K562 (cell line): ENCODE results near the gene NARF. TPM values are rescaled to one million over a fixed set of nuclear protein-coding genes. Genes with fewer than 3 reads are reported as not detected.
A peak's percentile ranks its signal among the peaks of the same experiment; 100 is the strongest.

ENCODE experiments used
- ATAC-seq: fragments of 200-7000 bp; cut with Tn5 transposase; 3 replicates; pipeline ENCODE4 v1.9.1; 2020; ENCODE audit warnings: moderate library complexity
- BruUV-seq: library from RNA; stranded (reverse); fragments of 400-500 nt; replicated peaks from 2 replicates; lab custom pipeline; 2021; lab: Mats Ljungman, UMichigan
- CTCF ChIA-PET: fragments of 300-600 bp; formaldehyde crosslinking; extraction: SDS; loops from one replicate; lab custom pipeline; 2021; ENCODE audit warnings: low intra/inter-chr PET ratio; lab: Yijun Ruan, JAX
- POLR2A ChIA-PET: fragments of 300-600, 350-650 bp; sonication (Branson Sonifier 250); formaldehyde crosslinking; extraction: SDS; loops from one replicate; lab custom pipeline; 2021; ENCODE audit warnings: antibody characterized with exemption, inconsistent platforms; lab: Yijun Ruan, JAX
- DNase-seq, 4 experiments: peaks; one replicate each; pipeline versions ENCODE4 v3.0.0 to v3.0.0-alpha.2; 2011 to 2018; ENCODE audit warnings: low spot score in 3 of 4, mixed read lengths in 3 of 4; ENCODE audit errors: extremely low read depth in 1 of 4
- FAIRE-seq: peaks from 2 replicates; lab custom pipeline; 2011; peaks lifted over from hg19 to GRCh38; lab: Jason Lieb, UNC
- H2AFZ ChIP-seq: 2 replicates; pipeline ENCODE4 v1.6.0; 2011; ENCODE audit warnings: low read depth, low read length, control low read depth, inconsistent platforms
- H3K27ac ChIP-seq: fragments of 200-600 bp; 3 replicates; pipeline ENCODE4 v1.8.0; 2011; ENCODE audit warnings: low read depth, mild to moderate bottlenecking, control low read depth, inconsistent platforms, low read length, moderate library complexity, mixed read lengths; ENCODE audit errors: extremely low read depth
- H3K27me3 ChIP-seq, 2 experiments: fragments of 300-600 bp in 1 of 2; 2 replicates in 1 of 2; 3 replicates in 1 of 2; pipeline versions ENCODE4 v1.6.0 to v1.8.0; 2011; ENCODE audit warnings: inconsistent platforms in 2 of 2, low read length in 2 of 2, mild to moderate bottlenecking in 1 of 2, mixed read lengths in 1 of 2, moderate library complexity in 1 of 2; ENCODE audit not compliant: control insufficient read depth in 2 of 2, insufficient read depth in 2 of 2
- H3K36me3 ChIP-seq: fragments of 300-600 bp; 3 replicates; pipeline ENCODE4 v1.8.0; 2011; ENCODE audit warnings: mild to moderate bottlenecking, low read length, inconsistent platforms; ENCODE audit not compliant: control insufficient read depth, insufficient read depth
- H3K4me1 ChIP-seq, 2 experiments: fragments of 200-600 bp in 1 of 2; replicated peaks in 1 of 2; 2 replicates in 1 of 2; 3 replicates in 1 of 2; pipeline versions ENCODE4 v1.5.1 to v1.8.0; 2011; ENCODE audit warnings: inconsistent platforms in 2 of 2, low read length in 2 of 2, mild to moderate bottlenecking in 1 of 2, mixed read lengths in 1 of 2, moderate library complexity in 1 of 2; ENCODE audit not compliant: control insufficient read depth in 2 of 2, insufficient read depth in 2 of 2
- H3K4me2 ChIP-seq: 2 replicates; pipeline ENCODE4 v1.6.1; 2011; ENCODE audit warnings: low read length, control low read depth, inconsistent platforms, mixed read lengths; ENCODE audit not compliant: insufficient read depth
- H3K4me3 ChIP-seq: fragments of 200-600 bp; sonication (generic), shearing (Covaris generic); 2 replicates; pipeline ENCODE4 v1.5.1; 2016; ENCODE audit warnings: control low read depth, inconsistent platforms
- H3K79me2 ChIP-seq: fragments of 200-600 bp; 3 replicates; pipeline ENCODE4 v1.8.0; 2011; ENCODE audit warnings: low read length, inconsistent platforms; ENCODE audit not compliant: control insufficient read depth, insufficient read depth
- H3K9ac ChIP-seq, 2 experiments: 2 replicates each; pipeline versions ENCODE4 v1.6.0 to v1.6.1; 2011; ENCODE audit warnings: low read depth in 2 of 2, low read length in 2 of 2, control low read depth in 1 of 2, inconsistent platforms in 1 of 2, mild to moderate bottlenecking in 1 of 2, mixed read lengths in 1 of 2; ENCODE audit not compliant: insufficient read depth in 1 of 2
- H3K9me1 ChIP-seq: one replicate; pipeline ENCODE4 v1.6.0; 2011; ENCODE audit warnings: inconsistent platforms, mild to moderate bottlenecking, low read length, moderate library complexity; ENCODE audit not compliant: control insufficient read depth, insufficient read depth
- H3K9me3 ChIP-seq: replicated peaks from 2 replicates; pipeline ENCODE4 v1.5.1; 2011; ENCODE audit warnings: low read depth, low read length, inconsistent platforms; ENCODE audit not compliant: control insufficient read depth, insufficient read depth
- H4K20me1 ChIP-seq: replicated peaks from 2 replicates; pipeline ENCODE4 v1.6.1; 2011; ENCODE audit warnings: low read length, inconsistent platforms, mixed read lengths; ENCODE audit not compliant: control insufficient read depth, insufficient read depth
- ARID1B ChIP-seq: fragments of 450-650 bp; IDR thresholded peaks from 2 replicates; pipeline ENCODE4 v1.6.1; 2016; ENCODE audit warnings: antibody characterized with exemption, mild to moderate bottlenecking, inconsistent platforms
- CBFA2T3 ChIP-seq: fragments of 450-650 bp; IDR thresholded peaks from 2 replicates; pipeline ENCODE4 v1.6.1; 2017
- EWSR1 ChIP-seq: fragments of 450-650 bp; IDR thresholded peaks from 2 replicates; pipeline ENCODE4 v1.6.1; 2018; ENCODE audit warnings: borderline replicate concordance, mild to moderate bottlenecking, low read depth, moderate library complexity; ENCODE audit not compliant: partially characterized antibody
- HDAC1 ChIP-seq, 2 experiments: fragments of 450-650 bp; IDR thresholded peaks; 2 replicates each; pipeline ENCODE4 v1.6.1; 2016 to 2017; ENCODE audit warnings: inconsistent platforms in 1 of 2, mild to moderate bottlenecking in 1 of 2, moderate library complexity in 1 of 2
- HMG20B ChIP-seq: fragments of 250-450 bp; sonication (Bioruptor Pico); IDR thresholded peaks from 2 replicates; pipeline ENCODE4 v1.5.0; 2021; ENCODE audit warnings: mild to moderate bottlenecking
- IFI16 ChIP-seq: fragments of 250-450 bp; sonication (Bioruptor Pico); IDR thresholded peaks from 2 replicates; pipeline ENCODE4 v2.1.2; 2022; ENCODE audit warnings: mild to moderate bottlenecking, inconsistent platforms
- NFYB ChIP-seq: IDR thresholded peaks from 2 replicates; pipeline ENCODE4 v1.6.1; 2011; ENCODE audit warnings: mild to moderate bottlenecking, moderate library complexity; ENCODE audit not compliant: insufficient read length; ENCODE audit errors: extremely low read depth
- RUNX1 ChIP-seq: sonication (generic); IDR thresholded peaks from 2 replicates; pipeline ENCODE4 v1.6.1; 2016; ENCODE audit warnings: antibody characterized with exemption, low read depth
- SOX6 ChIP-seq: fragments of 450-650 bp; IDR thresholded peaks from 2 replicates; pipeline ENCODE4 v1.6.1; 2014; ENCODE audit warnings: mild to moderate bottlenecking
- SPI1 ChIP-seq: IDR thresholded peaks from 2 replicates; pipeline ENCODE4 v1.6.1; 2011; ENCODE audit warnings: low read depth, low read length, control low read depth, borderline replicate concordance
- STAT5A ChIP-seq: IDR thresholded peaks from 2 replicates; pipeline ENCODE4 v1.6.1; 2012; ENCODE audit warnings: low read length, inconsistent platforms, borderline replicate concordance
- TAL1 ChIP-seq: fragments of 450-650 bp; IDR thresholded peaks from 2 replicates; pipeline ENCODE4 v1.6.1; 2016; ENCODE audit warnings: mild to moderate bottlenecking
- TARDBP ChIP-seq: fragments of 450-650 bp; IDR thresholded peaks from 2 replicates; pipeline ENCODE4 v1.6.1; 2016
- TEAD4 ChIP-seq, 2 experiments: sonication (generic) in 1 of 2; formaldehyde crosslinking in 1 of 2; IDR thresholded peaks; 2 replicates each; pipeline versions ENCODE4 v1.6.1 to v1.8.0; 2012 to 2022; ENCODE audit warnings: borderline replicate concordance in 1 of 2, inconsistent platforms in 1 of 2, low read length in 1 of 2, mild to moderate bottlenecking in 1 of 2, missing genetic modification reagents in 1 of 2
- WHSC1 ChIP-seq: IDR thresholded peaks from one replicate; pipeline ENCODE4 v1.6.1; 2012; ENCODE audit warnings: low read length, control low read depth, inconsistent platforms
- ZEB2 ChIP-seq: fragments of 450-650 bp; IDR thresholded peaks from 2 replicates; pipeline ENCODE4 v1.6.1; 2016
- ZNF707 ChIP-seq: fragments of 250-450 bp; sonication (Bioruptor Pico); conservative IDR thresholded peaks from 2 replicates; pipeline ENCODE4 v1.8.0; 2022; ENCODE audit warnings: inconsistent platforms, mild to moderate bottlenecking, moderate library complexity
- WGBS: fragments of 100-300 bp; shearing (Covaris generic); methylation state at CpG from one replicate; pipeline ENCODE4 v1.1.6; 2016; ENCODE audit warnings: low coverage, mixed read lengths; ENCODE audit not compliant: insufficient coverage; ENCODE audit errors: missing lambda C conversion rate; 5-methylcytosine and 5-hydroxymethylcytosine counted together
- in situ Hi-C: fragments of 300-500 bp; cut with MboI; formaldehyde crosslinking; loops from 4 replicates; pipeline ENCODE4 v1.15.0; 2018; ENCODE audit warnings: inconsistent platforms, mixed read lengths
- intact Hi-C: fragments of 100-400 bp; cut with micrococcal nuclease; formaldehyde crosslinking; loops from 2 replicates; pipeline ENCODE4 v1.14.2; 2022
- polyA plus RNA-seq, 8 experiments: library from polyadenylated mRNA; depleted of rRNA in 4 of 8; stranded (reverse) in 5 of 8; unstranded in 3 of 8; fragments of >200 nt; fragmentation: Nextera tagmentation in 2 of 8; fragmentation: Illumina TruSeq in 1 of 8; extraction: Ambion mirVana in 2 of 8; extraction: Trizol in 1 of 8; gene quantifications; 2 replicates each; pipeline versions ENCODE4 v1.2.1 to v1.2.3, GENCODE V29; 2011 to 2014; ENCODE audit warnings: inconsistent platforms in 1 of 8, missing spikeins in 1 of 8
- total RNA-seq, 7 experiments: library from RNA; depleted of rRNA in 6 of 7; stranded (reverse); fragments of >200 nt in 6 of 7; fragmentation: Illumina TruSeq in 2 of 7; extraction: Trizol in 2 of 7; gene quantifications; 2 replicates each; pipeline versions ENCODE4 v1.2.1 to v1.2.3, GENCODE V29; 2011 to 2021; ENCODE audit warnings: low replicate concordance in 1 of 7
- TF ChIP-seq, protein P1 (sequence below): fragments of 250-450 bp; sonication (Bioruptor Pico); IDR thresholded peaks from 2 replicates; pipeline ENCODE4 v1.8.0; 2021; ENCODE audit warnings: moderate library complexity, mild to moderate bottlenecking, inconsistent platforms
- TF ChIP-seq, protein P2 (sequence below), 3 experiments: IDR thresholded peaks in 2 of 3; conservative IDR thresholded peaks in 1 of 3; 2 replicates each; pipeline ENCODE4 v1.5.1; 2011 to 2012; ENCODE audit warnings: low read length in 3 of 3, mild to moderate bottlenecking in 3 of 3, control low read depth in 2 of 3, improper control_type of control experiment in 1 of 3, inconsistent platforms in 1 of 3, low read depth in 1 of 3, mixed read lengths in 1 of 3, moderate library complexity in 1 of 3; ENCODE audit not compliant: insufficient read depth in 2 of 3
- TF ChIP-seq, protein P3 (sequence below): fragments of 200-800 bp; sonication (Bioruptor generic); IDR thresholded peaks from 2 replicates; pipeline ENCODE4 v1.6.1; 2017; ENCODE audit warnings: missing genetic modification characterization, missing compliant biosample characterization

Gene NARF
- total and polyA plus RNA-seq, 9 of the 15 experiments (the other 6 are each of a cell fraction or from before 2014, with no cell fraction given) = 60.4 to 423 (median 132) TPM

DNA sequence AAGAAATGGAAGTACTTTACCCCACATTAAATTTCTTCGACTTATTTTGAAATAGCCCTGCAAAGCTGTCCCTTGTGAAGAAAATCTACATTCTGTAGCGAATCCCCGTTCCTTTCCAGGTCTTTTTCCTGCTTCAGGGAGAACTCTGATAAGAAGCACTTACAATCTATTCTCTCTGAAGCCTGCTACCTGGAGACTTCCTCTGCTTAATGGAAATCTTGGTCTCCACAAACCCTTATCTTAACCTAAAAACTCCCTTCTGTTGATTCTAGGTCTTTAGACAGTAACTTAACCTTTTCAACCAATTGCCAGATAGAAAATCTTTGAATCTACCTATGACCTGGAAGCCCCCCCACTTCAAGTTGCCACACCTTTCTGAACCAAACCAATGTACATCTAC, 6.4 kb upstream of the NARF start:
- Histone ChIP-seq H3K9me3 (no peaks in the 10 kb centered on the region), H3K36me3 (peaks cover 10% of the 10 kb centered on the region; the same call in 2 of the 3 replicates), H3K79me2 (peaks cover 27% of the 10 kb centered on the region), H3K4me2 (no peak overlapping the region; the same call in 1 of the 2 replicates), H4K20me1 (no peaks in the 10 kb centered on the region), H3K9me1 (no peaks in the 10 kb centered on the region), H3K27me3 (no peaks in the 10 kb centered on the region), H3K27ac (no peak overlapping the region), H3K4me1 (peaks cover 36 to 51% of the 10 kb centered on the region in 2 experiments), H3K4me3 (no peak overlapping the region)
- DNase-seq (no peak), FAIRE-seq (no peak)
- in situ Hi-C loops = no loop called here
- POLR2A ChIA-PET = interaction anchor here (0.5 kb wide), 1 partner anchor 440 kb away, joined by 3 read pairs; no protein-coding TSS in a partner anchor
- CTCF ChIA-PET = no interaction called here
- BruUV-seq = no TSS peak
- 8% methylated on average over 3 of the region's 3 CpGs for WGBS
- TF ChIP-seq TAL1 = peak; percentile 22; the same call in 1 of the 2 replicates
- no peak for TF ChIP-seq HDAC1 (IDR thresholded peaks at IDR 0.05)
- TF ChIP-seq RUNX1 = no peak
- peak; percentile 64 for TF ChIP-seq CBFA2T3
- no peak for TF ChIP-seq EWSR1
- peak; percentile 69 for TF ChIP-seq ZEB2
- no peak for TF ChIP-seq IFI16 (CRISPR knock-in tag)
- TF ChIP-seq, protein P1, sequence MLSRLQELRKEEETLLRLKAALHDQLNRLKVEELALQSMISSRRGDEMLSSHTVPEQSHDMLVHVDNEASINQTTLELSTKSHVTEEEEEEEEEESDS = no peak
- peak; percentile 19; the same call in 1 of the 2 replicates for TF ChIP-seq TEAD4 (IDR thresholded peaks at IDR 0.05; ENCODE audit: low read length)
- TF ChIP-seq TEAD4 (CRISPR knock-in tag; IDR thresholded peaks at IDR 0.05; ENCODE audit: borderline replicate concordance) = no peak
- TF ChIP-seq SPI1 = peak; percentile 54; the same call in 1 of the 2 replicates
- no peak for TF ChIP-seq TARDBP
- no peak for TF ChIP-seq NFYB
- TF ChIP-seq HMG20B (CRISPR knock-in tag) = no peak
- TF ChIP-seq, protein P2, sequence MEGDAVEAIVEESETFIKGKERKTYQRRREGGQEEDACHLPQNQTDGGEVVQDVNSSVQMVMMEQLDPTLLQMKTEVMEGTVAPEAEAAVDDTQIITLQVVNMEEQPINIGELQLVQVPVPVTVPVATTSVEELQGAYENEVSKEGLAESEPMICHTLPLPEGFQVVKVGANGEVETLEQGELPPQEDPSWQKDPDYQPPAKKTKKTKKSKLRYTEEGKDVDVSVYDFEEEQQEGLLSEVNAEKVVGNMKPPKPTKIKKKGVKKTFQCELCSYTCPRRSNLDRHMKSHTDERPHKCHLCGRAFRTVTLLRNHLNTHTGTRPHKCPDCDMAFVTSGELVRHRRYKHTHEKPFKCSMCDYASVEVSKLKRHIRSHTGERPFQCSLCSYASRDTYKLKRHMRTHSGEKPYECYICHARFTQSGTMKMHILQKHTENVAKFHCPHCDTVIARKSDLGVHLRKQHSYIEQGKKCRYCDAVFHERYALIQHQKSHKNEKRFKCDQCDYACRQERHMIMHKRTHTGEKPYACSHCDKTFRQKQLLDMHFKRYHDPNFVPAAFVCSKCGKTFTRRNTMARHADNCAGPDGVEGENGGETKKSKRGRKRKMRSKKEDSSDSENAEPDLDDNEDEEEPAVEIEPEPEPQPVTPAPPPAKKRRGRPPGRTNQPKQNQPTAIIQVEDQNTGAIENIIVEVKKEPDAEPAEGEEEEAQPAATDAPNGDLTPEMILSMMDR (IDR thresholded peaks at IDR 0.05 in 2 of 3, conservative IDR thresholded peaks at IDR 0.05 in 1 of 3; ENCODE audit: insufficient read depth in 2 of 3, low read depth in 1 of 3, low read length in 3 of 3) = no peak
- TF ChIP-seq, protein P3, sequence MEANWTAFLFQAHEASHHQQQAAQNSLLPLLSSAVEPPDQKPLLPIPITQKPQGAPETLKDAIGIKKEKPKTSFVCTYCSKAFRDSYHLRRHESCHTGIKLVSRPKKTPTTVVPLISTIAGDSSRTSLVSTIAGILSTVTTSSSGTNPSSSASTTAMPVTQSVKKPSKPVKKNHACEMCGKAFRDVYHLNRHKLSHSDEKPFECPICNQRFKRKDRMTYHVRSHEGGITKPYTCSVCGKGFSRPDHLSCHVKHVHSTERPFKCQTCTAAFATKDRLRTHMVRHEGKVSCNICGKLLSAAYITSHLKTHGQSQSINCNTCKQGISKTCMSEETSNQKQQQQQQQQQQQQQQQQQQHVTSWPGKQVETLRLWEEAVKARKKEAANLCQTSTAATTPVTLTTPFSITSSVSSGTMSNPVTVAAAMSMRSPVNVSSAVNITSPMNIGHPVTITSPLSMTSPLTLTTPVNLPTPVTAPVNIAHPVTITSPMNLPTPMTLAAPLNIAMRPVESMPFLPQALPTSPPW (CRISPR knock-in tag) = peak; percentile 16; the same call in 1 of the 2 replicates
- no peak for TF ChIP-seq STAT5A
- TF ChIP-seq ARID1B = 0 out of 2 replicates have a peak, but pooled peaks have one; percentile 15
- TF ChIP-seq SOX6 = 0 out of 2 replicates have a peak, but pooled peaks have one; percentile 13
- TF ChIP-seq WHSC1 = no peak
- no peak for TF ChIP-seq ZNF707 (CRISPR knock-in tag)
- TF ChIP-seq, all 486 proteins: peak for 8
- no peak overlapping the region for H3K9ac ChIP-seq
- no peak overlapping the region for H2AFZ ChIP-seq
- no peak for ATAC-seq
- intact Hi-C loops = no loop called here
